GOT3 (cell line): Measurements from ENCODE around the gene C16orf46.

ENCODE experiments used
- DNase-seq: peaks from one replicate; lab custom pipeline; 2025; ENCODE audit warnings: mixed read lengths; lab: John Stamatoyannopoulos, UW

The C16orf46 gene

DNA sequence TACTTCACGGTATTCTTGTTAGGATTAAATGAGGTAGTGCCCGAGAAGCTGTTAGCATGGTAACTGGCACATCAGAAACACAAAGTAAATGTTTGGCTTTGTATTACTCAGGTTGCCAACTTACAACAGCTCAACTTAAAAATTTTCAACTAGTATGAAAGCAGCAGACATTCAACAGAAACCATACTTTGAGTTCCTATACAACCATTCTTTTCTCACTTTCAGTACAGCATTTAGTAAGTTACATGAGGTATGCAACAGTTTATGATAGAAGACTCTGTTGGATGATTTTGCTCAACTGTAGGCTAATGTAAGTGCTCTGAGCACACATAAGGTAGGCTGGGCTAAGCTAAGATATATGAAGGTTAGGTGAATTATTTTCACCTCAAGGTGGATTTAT lies 62.4 kb downstream of the C16orf46 start:
- no peak for DNase-seq

- no peak for DNase-seq
Observed at GRCh38 chr16:81012974-81013373, 64.1 kb downstream of the C16orf46 start.
